ENCODE measurements around the gene ALPK3. TPM values are rescaled to one million over a fixed set of nuclear protein-coding genes. Genes with fewer than 3 reads are reported as not detected.

Gene ALPK3
- polyA plus RNA-seq, 1 experiment = 0.06 TPM

DNA sequence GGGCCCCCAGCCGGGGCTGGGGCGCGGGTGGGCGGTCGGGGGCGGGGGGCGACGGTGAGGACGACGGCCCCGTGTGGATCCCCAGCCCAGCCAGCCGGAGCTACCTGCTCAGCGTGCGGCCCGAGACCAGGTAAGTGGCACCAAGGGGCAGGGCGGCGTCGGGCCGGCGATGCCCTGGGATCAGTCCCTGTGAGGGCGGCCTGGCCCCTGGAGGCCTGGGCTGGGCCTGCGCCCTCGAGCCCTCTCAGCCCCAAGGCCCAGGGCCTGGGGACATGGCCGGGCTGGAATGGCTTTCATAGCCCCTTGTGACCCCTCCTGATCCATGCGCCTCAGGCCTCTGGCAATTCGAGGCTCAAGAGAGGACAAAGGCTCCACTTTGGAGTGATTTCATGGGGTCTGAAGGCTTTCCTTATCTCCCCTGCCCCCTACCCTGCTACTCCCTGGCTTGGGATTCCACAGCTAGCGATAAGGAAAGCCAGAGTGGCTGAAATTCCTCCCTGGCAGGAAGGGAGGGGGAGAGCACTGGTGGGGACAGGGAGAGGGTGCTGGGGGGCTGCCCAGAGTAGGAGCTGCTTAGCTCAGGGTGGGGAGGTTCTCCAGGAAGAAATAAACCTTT is 418 bp downstream of the ALPK3 start:
- ChIA-PET CTCF (interaction anchor here (1.0 to 1.7 kb wide), 3 partner anchors 8 to 11 kb away, joined by 3 to 6 read pairs (median 4); no protein-coding TSS in a partner anchor), POLR2A (no interaction called here)
- Histone ChIP-seq H3K27me3 (ENCODE audit: control insufficient read depth, insufficient read depth, low read length) (peaks cover 2% of the 10 kb centered on the region), H3K4me3 (ENCODE audit: low read depth, low read length) (no peak overlapping the region), H3K36me3 (ENCODE audit: control insufficient read depth, insufficient read depth, low read length) (no peaks in the 10 kb centered on the region)
- DNase-seq (ENCODE audit: low read depth) = no peak
- TF ChIP-seq, protein P1, sequence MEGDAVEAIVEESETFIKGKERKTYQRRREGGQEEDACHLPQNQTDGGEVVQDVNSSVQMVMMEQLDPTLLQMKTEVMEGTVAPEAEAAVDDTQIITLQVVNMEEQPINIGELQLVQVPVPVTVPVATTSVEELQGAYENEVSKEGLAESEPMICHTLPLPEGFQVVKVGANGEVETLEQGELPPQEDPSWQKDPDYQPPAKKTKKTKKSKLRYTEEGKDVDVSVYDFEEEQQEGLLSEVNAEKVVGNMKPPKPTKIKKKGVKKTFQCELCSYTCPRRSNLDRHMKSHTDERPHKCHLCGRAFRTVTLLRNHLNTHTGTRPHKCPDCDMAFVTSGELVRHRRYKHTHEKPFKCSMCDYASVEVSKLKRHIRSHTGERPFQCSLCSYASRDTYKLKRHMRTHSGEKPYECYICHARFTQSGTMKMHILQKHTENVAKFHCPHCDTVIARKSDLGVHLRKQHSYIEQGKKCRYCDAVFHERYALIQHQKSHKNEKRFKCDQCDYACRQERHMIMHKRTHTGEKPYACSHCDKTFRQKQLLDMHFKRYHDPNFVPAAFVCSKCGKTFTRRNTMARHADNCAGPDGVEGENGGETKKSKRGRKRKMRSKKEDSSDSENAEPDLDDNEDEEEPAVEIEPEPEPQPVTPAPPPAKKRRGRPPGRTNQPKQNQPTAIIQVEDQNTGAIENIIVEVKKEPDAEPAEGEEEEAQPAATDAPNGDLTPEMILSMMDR (IDR thresholded peaks at IDR 0.05; ENCODE audit: insufficient read depth, low read depth, low read length) = no peak

DNA sequence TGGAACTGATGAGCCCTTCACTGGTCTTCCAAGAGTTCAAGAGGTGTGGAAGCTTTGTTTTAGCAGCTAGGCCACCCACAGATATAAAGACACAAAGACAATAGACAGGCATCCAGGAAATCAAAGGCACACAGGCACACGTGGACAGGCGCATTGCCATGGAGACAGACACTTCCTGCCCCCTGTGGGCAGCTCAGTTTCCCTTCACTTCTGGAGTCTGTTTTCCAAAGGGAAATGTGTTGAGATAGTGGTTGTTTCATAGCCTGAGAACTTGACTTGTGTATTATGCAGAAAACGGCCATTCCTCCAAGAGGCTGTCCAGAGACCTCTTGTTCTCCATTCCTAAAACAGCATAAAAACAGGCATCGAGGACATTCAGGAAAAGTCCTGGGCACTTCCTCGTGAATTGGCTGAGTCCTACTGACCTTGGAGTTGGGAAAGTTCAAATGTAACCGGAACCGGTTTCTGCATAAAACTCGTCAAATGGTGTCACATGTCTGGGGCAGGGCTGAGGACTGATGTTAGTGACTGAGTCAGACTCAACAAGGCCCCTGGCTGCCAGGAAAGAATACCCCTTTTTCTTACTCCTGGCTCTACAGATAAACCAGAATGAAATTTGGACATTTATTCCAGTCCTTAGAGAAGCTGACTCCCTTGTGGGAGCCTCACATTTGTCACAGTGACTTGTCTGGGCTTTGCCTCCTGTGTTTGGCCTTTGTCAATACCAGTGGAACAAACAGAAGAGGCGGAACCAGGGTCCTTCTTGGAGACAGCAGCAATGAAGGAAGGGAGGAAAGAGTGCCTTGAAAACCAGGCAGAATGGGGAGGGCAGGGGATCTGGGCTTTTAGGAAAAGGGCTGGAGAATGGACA is 1.3 kb downstream of the ALPK3 start:
- H3K4me3 ChIP-seq (ENCODE audit: low read depth, low read length) = no peak overlapping the region
- CTCF ChIA-PET = interaction anchor here (1.3 to 1.7 kb wide), 3 partner anchors 9 to 14 kb away, joined by 4 to 7 read pairs (median 6); no protein-coding TSS in a partner anchor
- POLR2A ChIA-PET = no interaction called here

DNA sequence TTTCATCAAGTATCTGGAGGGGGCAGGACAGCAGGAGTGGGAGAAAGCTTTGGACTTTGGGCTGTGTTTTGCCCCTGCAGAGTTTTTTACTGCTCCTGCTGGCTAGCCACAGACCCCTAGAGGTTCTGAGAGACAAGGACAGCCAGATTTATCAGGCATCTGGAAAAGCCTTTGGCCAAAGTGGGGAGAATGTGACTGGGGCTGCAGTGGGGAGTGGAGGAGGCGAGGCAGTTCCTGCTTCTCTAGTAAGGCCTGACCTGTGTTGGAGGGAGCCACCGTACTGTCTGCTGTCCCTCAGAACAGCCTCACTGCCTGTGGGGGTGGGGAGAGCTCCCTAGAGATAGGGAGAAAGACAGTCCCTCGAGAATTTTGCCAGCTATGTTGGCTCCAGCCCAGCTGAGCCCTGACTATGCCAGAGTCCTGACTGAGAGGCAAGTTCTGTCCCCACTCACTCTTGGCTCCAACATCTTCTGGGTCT is 2.2 kb downstream of the ALPK3 start:
- no peaks in the 10 kb centered on the region for H3K36me3 ChIP-seq (ENCODE audit: control insufficient read depth, insufficient read depth, low read length)
- no peak for DNase-seq (ENCODE audit: low read depth)
- ChIA-PET POLR2A (no interaction called here), CTCF (interaction anchor here (1.2 to 1.7 kb wide), 4 partner anchors 10 to 232 kb away, joined by 4 to 7 read pairs (median 5); no protein-coding TSS in a partner anchor)
- TF ChIP-seq, protein P1 (IDR thresholded peaks at IDR 0.05; ENCODE audit: insufficient read depth, low read depth, low read length) = no peak
- peaks cover 2% of the 10 kb centered on the region for H3K27me3 ChIP-seq (ENCODE audit: control insufficient read depth, insufficient read depth, low read length)
- no peak overlapping the region for H3K4me3 ChIP-seq (ENCODE audit: low read depth, low read length)

More for the DNA sequence above, 1.3 kb downstream of the ALPK3 start:
- TF ChIP-seq, protein P1 (IDR thresholded peaks at IDR 0.05; ENCODE audit: insufficient read depth, low read depth, low read length) = no peak
- Histone ChIP-seq H3K27me3 (ENCODE audit: control insufficient read depth, insufficient read depth, low read length) (peaks cover 2% of the 10 kb centered on the region), H3K36me3 (ENCODE audit: control insufficient read depth, insufficient read depth, low read length) (no peaks in the 10 kb centered on the region)
- DNase-seq (ENCODE audit: low read depth) = no peak

DNA sequence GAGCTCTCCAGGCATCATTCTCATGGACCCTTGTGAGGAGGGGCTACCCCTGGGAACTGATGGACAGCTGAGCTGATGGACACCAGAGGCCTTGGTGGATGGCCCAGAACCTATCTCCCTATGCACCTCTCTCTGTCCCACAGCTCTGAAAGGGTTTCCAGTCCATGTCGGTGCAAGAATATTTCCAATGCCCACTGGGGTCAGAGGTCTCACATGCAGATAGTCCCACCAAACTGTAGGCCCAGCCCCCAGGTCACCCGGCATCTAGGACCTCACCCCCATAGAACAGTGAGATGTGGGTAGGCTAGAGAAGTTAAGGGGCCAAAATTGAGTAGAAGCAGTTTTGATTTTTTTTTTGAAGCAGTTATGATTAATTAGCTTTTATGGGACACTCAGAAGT is 2.6 kb downstream of the ALPK3 start:
- ChIA-PET POLR2A (no interaction called here), CTCF (interaction anchor here (1.2 to 1.6 kb wide), 3 partner anchors 13 to 232 kb away, joined by 4 to 7 read pairs (median 4); no protein-coding TSS in a partner anchor)
- Histone ChIP-seq H3K27me3 (ENCODE audit: control insufficient read depth, insufficient read depth, low read length) (peaks cover 2% of the 10 kb centered on the region), H3K4me3 (ENCODE audit: low read depth, low read length) (no peak overlapping the region), H3K36me3 (ENCODE audit: control insufficient read depth, insufficient read depth, low read length) (no peaks in the 10 kb centered on the region)
- DNase-seq (ENCODE audit: low read depth) = no peak
- TF ChIP-seq, protein P1 (IDR thresholded peaks at IDR 0.05; ENCODE audit: insufficient read depth, low read depth, low read length) = no peak
